ENCODE data around the gene SLC25A33.

SLC25A33 gene

GRCh38 chr1:9626201-9626608 is 86.9 kb downstream of the SLC25A33 start:
- no peaks in the 10 kb centered on the region for H3K4me1 ChIP-seq (ENCODE audit: insufficient read depth, low read length)
- H3K9ac ChIP-seq (ENCODE audit: low read depth, low read length): no peak overlapping the region
- H3K36me3 ChIP-seq (ENCODE audit: insufficient read depth, low read length): no peaks in the 10 kb centered on the region
- no peaks in the 10 kb centered on the region for H3K9me3 ChIP-seq (ENCODE audit: control insufficient read depth, insufficient read depth, low read length)

DNA sequence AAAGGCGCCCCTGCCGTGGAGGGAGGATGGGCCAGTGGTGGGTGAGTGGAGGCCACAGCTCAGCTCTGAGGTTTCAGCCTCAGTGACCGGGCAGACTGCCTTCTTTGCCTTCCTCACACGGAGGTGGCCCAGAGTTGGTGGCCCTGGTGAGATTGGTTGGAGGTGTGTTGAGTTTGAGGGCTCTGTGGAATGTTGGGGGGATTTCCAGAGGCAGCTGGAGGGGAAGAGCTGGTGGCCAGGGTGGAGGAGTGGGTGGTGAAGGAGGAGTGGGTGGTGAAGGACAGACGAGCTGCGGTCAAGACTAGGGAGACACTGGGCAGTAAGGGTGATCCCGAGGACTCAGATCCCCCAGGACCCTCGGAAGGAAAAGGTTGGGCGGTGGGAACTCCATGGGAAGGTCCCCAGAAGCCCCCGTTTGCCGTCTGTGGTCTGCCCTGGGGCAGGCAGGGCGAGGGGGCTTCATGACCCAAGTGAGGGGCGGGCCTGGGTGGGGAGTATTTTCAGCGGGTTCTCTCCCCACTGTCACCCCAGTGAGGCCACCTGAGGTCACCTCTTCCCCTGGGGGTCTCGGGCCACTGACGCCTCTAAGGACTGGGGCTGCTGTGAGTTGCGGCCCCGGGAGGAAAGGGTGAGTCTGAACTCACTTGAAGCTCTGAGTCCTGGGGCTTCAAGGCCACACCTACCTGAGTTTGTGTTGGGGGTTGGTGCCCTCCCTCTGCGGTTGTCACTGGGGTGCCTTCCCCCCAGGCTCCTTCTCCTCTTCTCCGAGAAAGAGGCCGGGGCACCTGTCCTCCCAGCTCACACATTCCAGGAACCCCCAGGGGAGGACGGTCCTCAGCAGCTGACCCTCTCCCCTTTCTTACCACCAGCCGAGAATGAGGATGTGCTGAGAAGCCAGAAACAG is 89.5 kb downstream of the SLC25A33 start:
- Histone ChIP-seq H3K9me3 (ENCODE audit: control insufficient read depth, insufficient read depth, low read length) (no peaks in the 10 kb centered on the region), H3K9ac (ENCODE audit: low read depth, low read length) (no peak overlapping the region), H3K4me1 (ENCODE audit: insufficient read depth, low read length) (no peaks in the 10 kb centered on the region), H3K36me3 (ENCODE audit: insufficient read depth, low read length) (no peaks in the 10 kb centered on the region)

GRCh38 chr1:9629445-9630201 is 90.4 kb downstream of the SLC25A33 start:
- no peaks in the 10 kb centered on the region for H3K4me1 ChIP-seq (ENCODE audit: insufficient read depth, low read length)
- no peak overlapping the region for H3K9ac ChIP-seq (ENCODE audit: low read depth, low read length)

DNA sequence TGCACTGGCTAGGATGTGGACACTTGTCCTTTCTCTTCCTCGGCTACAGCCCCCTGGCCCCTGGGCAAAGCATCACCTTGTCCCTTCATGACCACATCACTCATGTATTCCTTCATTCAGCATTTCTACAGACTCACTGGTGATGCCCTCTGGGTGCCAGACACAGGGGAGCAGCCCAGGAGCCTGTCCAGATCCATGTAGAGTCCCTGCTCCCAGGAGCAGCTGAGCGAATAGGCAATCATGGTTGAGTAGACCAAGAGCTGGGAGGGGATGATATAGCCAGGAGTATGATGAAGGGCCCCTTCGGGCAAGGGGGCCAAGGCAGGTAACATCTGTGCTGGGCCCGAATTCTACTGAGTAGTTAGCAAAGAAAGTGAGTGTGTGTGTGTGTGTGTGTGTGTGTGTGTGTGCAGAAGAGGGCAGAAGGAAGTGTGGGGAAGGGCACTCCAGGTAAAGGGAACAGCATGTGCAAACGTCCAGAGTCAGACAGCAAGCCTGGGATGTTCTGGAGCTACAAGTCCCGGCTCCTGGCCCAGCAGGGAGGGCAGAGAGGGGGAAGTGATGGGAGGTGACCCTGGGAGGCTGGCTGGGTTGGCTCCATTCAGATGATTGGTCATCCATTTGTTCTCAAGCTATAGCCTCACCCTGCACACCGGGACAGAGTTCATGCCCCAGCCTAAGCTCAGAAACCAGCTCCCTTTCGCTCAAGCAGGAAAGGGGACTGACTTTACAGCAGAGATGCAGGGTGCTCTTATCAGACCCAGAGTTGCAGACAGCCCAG is 91.3 kb downstream of the SLC25A33 start:
- Histone ChIP-seq H3K4me1 (ENCODE audit: insufficient read depth, low read length) (no peaks in the 10 kb centered on the region), H3K9ac (ENCODE audit: low read depth, low read length) (no peak overlapping the region), H3K9me3 (ENCODE audit: control insufficient read depth, insufficient read depth, low read length) (no peaks in the 10 kb centered on the region), H3K36me3 (ENCODE audit: insufficient read depth, low read length) (no peaks in the 10 kb centered on the region)

More at GRCh38 chr1:9629445-9630201, 90.4 kb downstream of the SLC25A33 start:
- no peaks in the 10 kb centered on the region for H3K36me3 ChIP-seq (ENCODE audit: insufficient read depth, low read length)
- no peaks in the 10 kb centered on the region for H3K9me3 ChIP-seq (ENCODE audit: control insufficient read depth, insufficient read depth, low read length)

GRCh38 chr1:9631613-9632012 is 92.3 kb downstream of the SLC25A33 start:
- no peaks in the 10 kb centered on the region for H3K36me3 ChIP-seq (ENCODE audit: insufficient read depth, low read length)
- no peak overlapping the region for H3K9ac ChIP-seq (ENCODE audit: low read depth, low read length)
- no peaks in the 10 kb centered on the region for H3K4me1 ChIP-seq (ENCODE audit: insufficient read depth, low read length)
- H3K9me3 ChIP-seq (ENCODE audit: control insufficient read depth, insufficient read depth, low read length): no peaks in the 10 kb centered on the region

DNA sequence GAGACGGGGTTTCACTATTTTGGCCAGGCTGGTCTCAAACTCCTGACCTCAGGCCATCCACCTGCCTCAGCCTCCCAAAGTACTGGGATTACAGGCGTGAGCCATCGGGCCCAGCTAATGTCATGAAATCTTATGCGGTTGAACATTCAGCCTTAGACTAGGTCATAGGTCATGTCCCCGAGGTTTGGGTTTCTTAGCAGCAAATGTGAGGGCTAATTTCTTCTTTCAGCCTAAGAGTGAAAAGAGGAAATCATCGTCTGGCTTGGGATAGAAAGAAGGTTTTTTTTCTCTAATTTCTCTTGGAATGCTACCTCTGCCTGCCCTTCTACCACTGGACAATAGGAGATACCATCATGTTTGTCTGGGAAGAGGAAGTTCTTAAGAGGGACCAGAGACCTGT is 94.2 kb downstream of the SLC25A33 start:
- Histone ChIP-seq H3K36me3 (ENCODE audit: insufficient read depth, low read length) (no peaks in the 10 kb centered on the region), H3K4me1 (ENCODE audit: insufficient read depth, low read length) (no peaks in the 10 kb centered on the region), H3K9ac (ENCODE audit: low read depth, low read length) (no peak overlapping the region), H3K9me3 (ENCODE audit: control insufficient read depth, insufficient read depth, low read length) (no peaks in the 10 kb centered on the region)

- no peaks in the 10 kb centered on the region for H3K36me3 ChIP-seq (ENCODE audit: insufficient read depth, low read length)
- no peaks in the 10 kb centered on the region for H3K9me3 ChIP-seq (ENCODE audit: control insufficient read depth, insufficient read depth, low read length)
- H3K9ac ChIP-seq (ENCODE audit: low read depth, low read length): no peak overlapping the region
These were observed 95.3 kb downstream of the SLC25A33 start for GRCh38 chr1:9634582-9634981.

More at GRCh38 chr1:9634582-9634981, 95.3 kb downstream of the SLC25A33 start:
- no peaks in the 10 kb centered on the region for H3K4me1 ChIP-seq (ENCODE audit: insufficient read depth, low read length)
